WERI-Rb-1 (cell line): ENCODE data around the gene GPS1.
A peak's percentile ranks its signal among the peaks of the same experiment; 100 is the strongest.

ENCODE experiments used
- DNase-seq: peaks from one replicate; pipeline ENCODE4 v3.0.0-alpha.2; 2020
- H3K27ac ChIP-seq: fragments of 250-450 bp; sonication (Bioruptor Pico); 2 replicates; pipeline ENCODE4 v1.5.1; 2020; ENCODE audit warnings: mild to moderate bottlenecking, moderate library complexity
- H3K27me3 ChIP-seq: fragments of 250-450 bp; sonication (Bioruptor Pico); 2 replicates; pipeline ENCODE4 v1.5.1; 2021; ENCODE audit warnings: mild to moderate bottlenecking, low read depth, moderate library complexity; ENCODE audit not compliant: insufficient read depth, severe bottlenecking
- H3K36me3 ChIP-seq: fragments of 250-450 bp; sonication (Bioruptor Pico); 2 replicates; pipeline ENCODE4 v1.5.1; 2020; ENCODE audit warnings: mild to moderate bottlenecking, moderate library complexity
- H3K4me3 ChIP-seq: 2 replicates; pipeline ENCODE4 v1.5.1; 2011; ENCODE audit warnings: low read depth, mild to moderate bottlenecking, control low read depth, low read length
- H3K9me3 ChIP-seq: fragments of 250-450 bp; sonication (Bioruptor Pico); 2 replicates; pipeline ENCODE4 v1.5.1; 2021; ENCODE audit warnings: mild to moderate bottlenecking, moderate library complexity; ENCODE audit not compliant: severe bottlenecking
- TF ChIP-seq, protein P1 (sequence below): IDR thresholded peaks from 2 replicates; pipeline ENCODE4 v1.5.1; 2011; ENCODE audit warnings: low read depth, mild to moderate bottlenecking, control low read depth, inconsistent platforms, low read length

GPS1 gene

DNA sequence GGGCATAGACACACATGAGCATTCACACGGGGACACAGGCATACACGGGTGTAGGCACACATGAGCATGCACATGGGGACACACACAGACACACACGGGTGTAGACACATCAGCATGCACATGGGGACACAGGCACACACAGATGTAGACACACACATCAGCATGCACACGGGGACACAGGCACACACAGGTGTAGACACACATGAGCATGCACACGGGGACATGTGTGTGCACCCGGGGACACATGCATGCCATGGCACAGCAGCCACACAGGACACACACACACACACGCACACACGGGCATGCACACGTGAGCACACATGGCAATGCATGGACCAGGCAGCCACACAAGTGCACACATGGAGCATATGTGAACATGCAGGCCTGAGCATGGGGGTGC is 9.0 kb upstream of the GPS1 start:
- TF ChIP-seq, protein P1, sequence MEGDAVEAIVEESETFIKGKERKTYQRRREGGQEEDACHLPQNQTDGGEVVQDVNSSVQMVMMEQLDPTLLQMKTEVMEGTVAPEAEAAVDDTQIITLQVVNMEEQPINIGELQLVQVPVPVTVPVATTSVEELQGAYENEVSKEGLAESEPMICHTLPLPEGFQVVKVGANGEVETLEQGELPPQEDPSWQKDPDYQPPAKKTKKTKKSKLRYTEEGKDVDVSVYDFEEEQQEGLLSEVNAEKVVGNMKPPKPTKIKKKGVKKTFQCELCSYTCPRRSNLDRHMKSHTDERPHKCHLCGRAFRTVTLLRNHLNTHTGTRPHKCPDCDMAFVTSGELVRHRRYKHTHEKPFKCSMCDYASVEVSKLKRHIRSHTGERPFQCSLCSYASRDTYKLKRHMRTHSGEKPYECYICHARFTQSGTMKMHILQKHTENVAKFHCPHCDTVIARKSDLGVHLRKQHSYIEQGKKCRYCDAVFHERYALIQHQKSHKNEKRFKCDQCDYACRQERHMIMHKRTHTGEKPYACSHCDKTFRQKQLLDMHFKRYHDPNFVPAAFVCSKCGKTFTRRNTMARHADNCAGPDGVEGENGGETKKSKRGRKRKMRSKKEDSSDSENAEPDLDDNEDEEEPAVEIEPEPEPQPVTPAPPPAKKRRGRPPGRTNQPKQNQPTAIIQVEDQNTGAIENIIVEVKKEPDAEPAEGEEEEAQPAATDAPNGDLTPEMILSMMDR = no peak
- H3K4me3 ChIP-seq = no peak overlapping the region
- H3K27ac ChIP-seq = no peak overlapping the region
- H3K36me3 ChIP-seq = peaks cover 10% of the 10 kb centered on the region
- no peak for DNase-seq
- no peaks in the 10 kb centered on the region for H3K9me3 ChIP-seq
- H3K27me3 ChIP-seq = no peaks in the 10 kb centered on the region

DNA sequence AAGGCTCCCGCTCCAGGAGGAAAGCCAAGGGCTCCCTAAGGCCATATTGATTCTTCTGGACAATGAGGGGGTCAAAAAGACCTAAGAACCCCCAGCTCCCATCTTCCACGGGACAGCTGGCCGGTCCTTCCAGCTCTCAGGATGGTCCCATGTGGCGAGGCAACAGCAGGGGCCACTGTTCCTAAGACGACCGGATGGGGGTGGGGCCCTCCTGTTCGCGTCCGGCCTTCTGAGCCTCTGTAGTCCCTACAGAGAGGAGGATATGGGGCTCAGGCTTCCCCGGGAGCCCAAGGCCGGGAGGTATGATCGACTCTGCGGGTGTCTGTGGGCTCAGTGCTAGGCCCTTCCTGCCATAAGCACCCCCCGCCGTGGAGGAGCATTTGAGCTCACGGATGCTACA is 8.2 kb upstream of the GPS1 start:
- Histone ChIP-seq H3K36me3 (peaks cover 18% of the 10 kb centered on the region), H3K9me3 (no peaks in the 10 kb centered on the region), H3K27me3 (no peaks in the 10 kb centered on the region), H3K4me3 (no peak overlapping the region), H3K27ac (peak overlapping the region; percentile 5; the same call in 1 of the 2 replicates)
- TF ChIP-seq, protein P1 = no peak
- DNase-seq = peak; percentile 69

DNA sequence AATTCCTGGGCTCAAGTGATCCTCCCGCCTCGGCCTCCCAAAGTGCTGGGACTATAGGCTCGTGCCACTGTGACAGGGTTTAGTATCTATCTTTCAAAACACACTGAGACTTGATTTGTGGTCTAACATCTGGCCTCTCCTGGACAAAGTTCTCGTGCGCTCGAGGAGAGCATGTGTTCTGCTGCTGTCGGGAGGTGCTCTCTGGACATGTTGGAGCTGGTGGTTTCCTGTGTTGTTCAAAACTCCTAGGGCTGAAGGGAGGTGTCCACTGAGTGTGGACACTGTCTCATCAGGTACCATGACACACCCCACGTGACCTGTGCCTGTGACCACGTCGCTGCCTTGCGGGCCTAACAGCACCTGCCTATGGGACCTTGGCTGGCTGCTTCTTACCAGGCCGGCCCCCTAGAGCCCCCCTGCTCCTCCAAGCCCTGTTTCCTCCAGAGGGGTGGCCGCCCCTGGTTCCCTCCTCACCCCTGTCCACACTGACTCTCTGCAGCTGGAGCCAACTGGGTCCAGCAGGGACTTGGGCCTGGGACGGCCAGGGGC is 5.7 kb upstream of the GPS1 start:
- Histone ChIP-seq H3K27ac (no peak overlapping the region), H3K36me3 (peaks cover 39% of the 10 kb centered on the region), H3K27me3 (no peaks in the 10 kb centered on the region), H3K9me3 (no peaks in the 10 kb centered on the region), H3K4me3 (no peak overlapping the region)
- TF ChIP-seq, protein P1 = no peak
- no peak for DNase-seq

DNA sequence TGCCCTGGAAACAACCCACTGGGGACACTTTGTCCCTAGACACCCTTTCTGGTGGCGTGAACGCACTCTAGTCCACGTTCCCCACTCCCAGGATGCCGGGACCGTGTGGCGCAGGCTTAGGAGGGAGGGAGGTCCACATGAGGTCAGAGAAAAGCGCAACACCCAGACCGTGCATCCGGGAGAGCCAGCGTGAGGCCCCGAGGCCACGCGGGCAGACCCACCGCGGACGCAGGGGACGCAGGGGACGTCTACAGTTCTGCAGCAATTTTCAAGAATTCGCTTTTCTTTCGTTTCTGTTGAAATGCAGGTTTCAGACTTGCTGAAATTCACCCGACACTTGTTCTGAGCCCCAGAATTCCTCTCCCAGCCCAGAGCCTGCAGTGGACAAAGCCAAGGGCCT is 4.8 kb upstream of the GPS1 start:
- H3K27me3 ChIP-seq = no peaks in the 10 kb centered on the region
- H3K4me3 ChIP-seq = no peak overlapping the region
- H3K36me3 ChIP-seq = peaks cover 39% of the 10 kb centered on the region
- no peak for DNase-seq
- no peak overlapping the region for H3K27ac ChIP-seq
- TF ChIP-seq, protein P1 = no peak
- H3K9me3 ChIP-seq = no peaks in the 10 kb centered on the region

DNA sequence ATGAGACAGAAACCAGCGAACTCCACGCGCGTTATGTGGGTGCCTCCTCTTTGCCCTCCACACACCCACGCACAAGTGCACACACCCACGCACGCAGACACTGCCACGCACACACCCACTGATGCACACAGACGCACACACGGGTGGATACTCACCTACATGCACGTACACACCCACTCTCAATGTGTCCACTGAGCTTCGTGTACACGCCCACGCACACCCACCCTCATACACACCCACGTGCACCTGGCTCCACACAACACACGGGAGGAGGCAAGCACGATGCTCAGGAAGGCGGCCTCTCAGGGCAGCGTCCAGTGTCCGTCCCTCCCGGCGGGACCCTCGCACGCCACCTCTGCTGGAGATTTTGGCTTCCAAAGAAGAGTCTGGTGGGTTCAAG is 4.3 kb upstream of the GPS1 start:
- no peak overlapping the region for H3K4me3 ChIP-seq
- no peak overlapping the region for H3K27ac ChIP-seq
- H3K27me3 ChIP-seq = no peaks in the 10 kb centered on the region
- H3K36me3 ChIP-seq = peaks cover 39% of the 10 kb centered on the region
- no peaks in the 10 kb centered on the region for H3K9me3 ChIP-seq
- TF ChIP-seq, protein P1 = no peak
- DNase-seq = no peak

DNA sequence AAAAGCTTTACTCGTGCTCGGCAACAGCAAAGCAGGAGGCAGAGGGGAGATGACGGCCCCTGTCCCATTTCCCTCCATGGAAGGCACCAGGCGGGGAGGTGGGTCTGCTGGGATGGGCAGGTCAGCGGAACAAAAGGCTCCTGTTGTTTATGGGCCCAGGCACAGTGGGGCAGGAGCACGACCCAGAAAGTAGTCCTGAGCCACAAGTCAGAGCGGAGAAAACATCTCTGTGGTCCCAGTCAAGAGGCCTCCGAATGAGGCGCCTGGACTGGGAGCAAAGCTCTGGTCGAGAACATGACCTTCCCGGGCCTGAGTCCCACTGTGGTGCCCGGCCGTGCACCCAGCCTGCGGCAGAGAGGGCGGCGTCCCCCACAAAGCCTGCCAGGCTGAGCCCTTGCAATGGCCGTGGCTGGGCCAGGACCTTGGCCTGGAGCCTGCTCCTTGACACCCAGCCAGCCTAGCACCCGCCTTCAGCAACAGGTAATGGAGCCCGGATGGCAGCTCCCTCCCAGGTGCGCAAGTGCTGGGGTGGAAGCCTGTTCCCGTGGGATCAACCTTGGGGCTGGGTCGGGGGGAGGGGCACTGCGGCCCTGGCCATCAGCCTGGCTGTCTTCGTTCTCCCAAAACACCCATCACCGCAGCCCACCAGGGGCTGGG is 3.7 kb upstream of the GPS1 start:
- Histone ChIP-seq H3K4me3 (no peak overlapping the region), H3K36me3 (peaks cover 39% of the 10 kb centered on the region), H3K27ac (no peak overlapping the region), H3K27me3 (no peaks in the 10 kb centered on the region), H3K9me3 (no peaks in the 10 kb centered on the region)
- TF ChIP-seq, protein P1 = no peak
- DNase-seq = no peak
